ENCODE measurements around the gene JAKMIP1. TPM values are rescaled to one million over a fixed set of nuclear protein-coding genes. Genes with fewer than 3 reads are reported as not detected.

JAKMIP1 gene
- total and polyA plus RNA-seq, 5 donors from 2014 or later = 18.7 to 39.7 (median 32.6) TPM

DNA sequence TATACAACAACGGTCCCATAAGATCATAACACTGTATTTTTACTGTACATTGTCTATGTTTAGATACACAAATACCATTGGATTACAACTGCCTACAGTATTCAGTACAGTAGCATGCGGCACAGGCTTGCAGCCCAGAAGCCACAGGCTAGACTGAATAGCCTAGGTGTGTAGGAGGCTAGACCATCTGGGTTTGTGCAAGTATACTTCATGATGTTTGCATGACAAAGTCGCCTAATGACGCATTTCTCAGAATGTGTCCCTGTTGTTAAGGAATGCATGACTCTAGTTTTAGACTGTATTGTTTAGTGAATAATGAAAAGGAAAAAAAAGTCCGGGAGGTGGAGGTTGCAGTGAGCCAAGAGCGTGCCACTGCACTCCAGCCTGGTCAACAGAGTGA, 125.6 kb downstream of the JAKMIP1 start:
- Histone ChIP-seq H3K27me3 (ENCODE audit: control insufficient read depth, insufficient read depth, low read length) (no peaks in the 10 kb centered on the region), H3K9me3 (ENCODE audit: control insufficient read depth in 2 of 2, low read length in 2 of 2) (no peaks in the 10 kb centered on the region), H3K4me1 (ENCODE audit: control insufficient read depth, insufficient read depth, low read length, poor library complexity, severe bottlenecking) (no peaks in the 10 kb centered on the region), H3K4me3 (ENCODE audit: low read depth, low read length) (no peak overlapping the region), H3K36me3 (ENCODE audit: control insufficient read depth, insufficient read depth, low read length) (peaks cover 38% of the 10 kb centered on the region), H3K27ac (ENCODE audit: insufficient read depth, low read length, poor library complexity, severe bottlenecking) (no peak overlapping the region)
- no peaks in the 10 kb centered on the region for H3K27me3 Mint-ChIP-seq
- no peaks in the 10 kb centered on the region for H3K36me3 Mint-ChIP-seq
- no peak for DNase-seq
- H3K9me3 Mint-ChIP-seq = no peaks in the 10 kb centered on the region
- no peak overlapping the region for H3K4me3 Mint-ChIP-seq
- H3K4me1 Mint-ChIP-seq = peaks cover 0 to 2% (median 0%) of the 10 kb centered on the region in 4 donors
- no peak for ATAC-seq (ENCODE audit: low read depth in 2 of 2)
- no peak overlapping the region for H3K27ac Mint-ChIP-seq

- Histone ChIP-seq H3K27me3 (ENCODE audit: control insufficient read depth, insufficient read depth, low read length) (no peaks in the 10 kb centered on the region), H3K4me1 (ENCODE audit: control insufficient read depth, insufficient read depth, low read length, poor library complexity, severe bottlenecking) (no peaks in the 10 kb centered on the region), H3K9me3 (ENCODE audit: control insufficient read depth in 2 of 2, low read length in 2 of 2) (no peaks in the 10 kb centered on the region), H3K27ac (ENCODE audit: insufficient read depth, low read length, poor library complexity, severe bottlenecking) (no peak overlapping the region), H3K4me3 (ENCODE audit: low read depth, low read length) (no peak overlapping the region), H3K36me3 (ENCODE audit: control insufficient read depth, insufficient read depth, low read length) (peaks cover 13% of the 10 kb centered on the region)
- DNase-seq (no peak), ATAC-seq (ENCODE audit: low read depth in 2 of 2) (no peak)
- Mint-ChIP-seq H3K27me3 (no peaks in the 10 kb centered on the region), H3K4me3 (no peak overlapping the region), H3K9me3 (no peaks in the 10 kb centered on the region), H3K27ac (no peak overlapping the region), H3K36me3 (no peaks in the 10 kb centered on the region), H3K4me1 (peaks cover 0 to 5% (median 0%) of the 10 kb centered on the region in 4 donors)
Observed at GRCh38 chr4:6071959-6072720, 128.2 kb downstream of the JAKMIP1 start.

GRCh38 chr4:6071191-6071958, 129.0 kb downstream of the JAKMIP1 start:
- Mint-ChIP-seq H3K4me1 (peaks cover 0 to 5% (median 0%) of the 10 kb centered on the region in 4 donors), H3K9me3 (peaks cover 0 to 4% (median 0%) of the 10 kb centered on the region in 7 donors), H3K4me3 (no peak overlapping the region), H3K27ac (no peak overlapping the region), H3K27me3 (no peaks in the 10 kb centered on the region), H3K36me3 (no peaks in the 10 kb centered on the region)
- DNase-seq (no peak), ATAC-seq (ENCODE audit: low read depth in 2 of 2) (no peak)
- H3K4me1 ChIP-seq (ENCODE audit: control insufficient read depth, insufficient read depth, low read length, poor library complexity, severe bottlenecking) = no peaks in the 10 kb centered on the region
- no peak overlapping the region for H3K4me3 ChIP-seq (ENCODE audit: low read depth, low read length)
- no peaks in the 10 kb centered on the region for H3K9me3 ChIP-seq (ENCODE audit: control insufficient read depth in 2 of 2, low read length in 2 of 2)
- no peaks in the 10 kb centered on the region for H3K27me3 ChIP-seq (ENCODE audit: control insufficient read depth, insufficient read depth, low read length)
- H3K36me3 ChIP-seq (ENCODE audit: control insufficient read depth, insufficient read depth, low read length) = peaks cover 11% of the 10 kb centered on the region
- no peak overlapping the region for H3K27ac ChIP-seq (ENCODE audit: insufficient read depth, low read length, poor library complexity, severe bottlenecking)

DNA sequence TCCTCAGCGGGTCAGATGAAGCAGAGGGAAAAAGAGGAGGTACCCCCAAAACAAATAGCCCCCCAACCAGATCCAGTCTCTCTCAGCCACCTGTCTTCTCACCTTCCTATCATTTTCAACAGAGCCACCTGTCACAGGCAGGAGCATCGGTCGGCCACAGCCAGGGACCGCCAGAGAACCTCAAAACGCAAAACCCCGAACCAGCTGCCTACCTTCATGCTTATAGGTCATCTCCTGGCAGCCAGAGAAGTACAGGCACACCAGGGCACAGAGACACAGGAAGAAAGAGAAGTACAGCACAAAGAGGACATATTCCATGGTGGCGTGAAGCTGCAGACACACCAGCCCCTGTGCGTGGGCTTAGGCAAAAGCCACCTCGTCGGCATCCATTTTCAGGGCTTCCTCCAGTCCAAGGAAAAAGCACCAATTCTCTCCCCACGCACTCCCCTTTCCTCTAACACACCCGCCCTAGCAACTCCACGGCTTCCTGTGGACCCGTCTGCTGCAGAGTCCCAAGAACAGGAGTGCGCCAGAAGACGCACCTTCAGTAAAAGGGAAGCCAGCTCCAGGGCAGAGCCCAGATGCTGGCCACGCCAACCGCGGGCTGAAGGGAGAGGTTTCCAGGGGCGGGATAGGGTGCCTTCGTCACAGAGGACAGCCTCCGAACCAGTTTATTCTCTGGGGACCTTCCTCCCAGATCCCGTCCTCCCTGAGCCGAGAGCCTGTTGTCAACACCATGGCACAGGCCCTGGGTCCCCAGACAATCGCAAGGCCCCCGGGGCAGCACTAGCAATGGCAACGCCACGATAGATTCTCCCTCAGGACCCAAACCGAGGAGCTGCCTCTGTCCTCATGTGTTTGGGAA, 130.3 kb downstream of the JAKMIP1 start:
- H3K9me3 ChIP-seq (ENCODE audit: control insufficient read depth in 2 of 2, low read length in 2 of 2) = no peaks in the 10 kb centered on the region
- ATAC-seq (ENCODE audit: low read depth in 2 of 2) (no peak), DNase-seq (no peak)
- H3K9me3 Mint-ChIP-seq = peaks cover 0 to 4% (median 0%) of the 10 kb centered on the region in 7 donors
- H3K36me3 Mint-ChIP-seq = no peaks in the 10 kb centered on the region
- H3K36me3 ChIP-seq (ENCODE audit: control insufficient read depth, insufficient read depth, low read length) = peaks cover 6% of the 10 kb centered on the region
- H3K4me3 Mint-ChIP-seq = no peak overlapping the region
- no peaks in the 10 kb centered on the region for H3K27me3 Mint-ChIP-seq
- H3K27ac Mint-ChIP-seq = peak overlapping the region in 2 of 3 donors; percentile 35 to 43
- peaks cover 0 to 5% (median 0%) of the 10 kb centered on the region in 4 donors for H3K4me1 Mint-ChIP-seq
- no peaks in the 10 kb centered on the region for H3K27me3 ChIP-seq (ENCODE audit: control insufficient read depth, insufficient read depth, low read length)
- no peak overlapping the region for H3K4me3 ChIP-seq (ENCODE audit: low read depth, low read length)
- no peaks in the 10 kb centered on the region for H3K4me1 ChIP-seq (ENCODE audit: control insufficient read depth, insufficient read depth, low read length, poor library complexity, severe bottlenecking)
- H3K27ac ChIP-seq (ENCODE audit: insufficient read depth, low read length, poor library complexity, severe bottlenecking) = no peak overlapping the region

DNA sequence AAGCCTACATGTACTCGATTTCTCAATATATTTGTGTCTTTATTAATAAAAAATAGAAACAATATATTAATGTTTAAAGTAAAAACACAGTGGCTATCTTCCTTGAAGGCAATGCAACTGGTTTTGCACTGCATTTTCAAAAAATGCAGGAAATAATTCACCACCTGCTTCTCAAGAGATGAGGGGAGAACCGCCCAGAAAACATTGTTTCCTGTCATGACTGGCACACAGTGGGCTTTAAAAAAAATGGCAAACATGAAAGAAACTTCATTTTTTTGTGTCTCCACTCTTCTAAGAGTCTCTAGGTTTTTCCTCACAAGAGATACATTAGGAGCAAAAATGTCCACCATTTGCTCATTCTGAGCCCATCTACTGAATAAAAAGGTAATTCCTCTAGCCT, 131.4 kb downstream of the JAKMIP1 start:
- Mint-ChIP-seq H3K27ac (peak overlapping the region in 1 of 3 donors; percentile 43), H3K27me3 (no peaks in the 10 kb centered on the region), H3K9me3 (peaks cover 0 to 4% (median 0%) of the 10 kb centered on the region in 7 donors), H3K4me3 (no peak overlapping the region), H3K36me3 (no peaks in the 10 kb centered on the region), H3K4me1 (peaks cover 0 to 5% (median 0%) of the 10 kb centered on the region in 4 donors)
- ATAC-seq (ENCODE audit: low read depth in 2 of 2) (no peak), DNase-seq (no peak)
- Histone ChIP-seq H3K4me3 (ENCODE audit: low read depth, low read length) (no peak overlapping the region), H3K27me3 (ENCODE audit: control insufficient read depth, insufficient read depth, low read length) (no peaks in the 10 kb centered on the region), H3K36me3 (ENCODE audit: control insufficient read depth, insufficient read depth, low read length) (peaks cover 14% of the 10 kb centered on the region), H3K27ac (ENCODE audit: insufficient read depth, low read length, poor library complexity, severe bottlenecking) (no peak overlapping the region), H3K9me3 (ENCODE audit: control insufficient read depth in 2 of 2, low read length in 2 of 2) (no peaks in the 10 kb centered on the region), H3K4me1 (ENCODE audit: control insufficient read depth, insufficient read depth, low read length, poor library complexity, severe bottlenecking) (no peaks in the 10 kb centered on the region)

- no peaks in the 10 kb centered on the region for H3K4me1 ChIP-seq (ENCODE audit: control insufficient read depth, insufficient read depth, low read length, poor library complexity, severe bottlenecking)
- H3K36me3 ChIP-seq (ENCODE audit: control insufficient read depth, insufficient read depth, low read length) = peaks cover 41% of the 10 kb centered on the region
- peaks cover 0 to 5% (median 0%) of the 10 kb centered on the region in 7 donors for H3K9me3 Mint-ChIP-seq
- no peak overlapping the region for H3K27ac Mint-ChIP-seq
- H3K27me3 Mint-ChIP-seq = no peaks in the 10 kb centered on the region
- no peak overlapping the region for H3K27ac ChIP-seq (ENCODE audit: insufficient read depth, low read length, poor library complexity, severe bottlenecking)
- DNase-seq (no peak), ATAC-seq (ENCODE audit: low read depth in 2 of 2) (no peak)
- peaks cover 0 to 3% (median 0%) of the 10 kb centered on the region in 4 donors for H3K4me1 Mint-ChIP-seq
- no peak overlapping the region for H3K4me3 ChIP-seq (ENCODE audit: low read depth, low read length)
- H3K4me3 Mint-ChIP-seq = no peak overlapping the region
- H3K9me3 ChIP-seq (ENCODE audit: control insufficient read depth in 2 of 2, low read length in 2 of 2) = peaks cover under 1 to 10% of the 10 kb centered on the region in 2 experiments
- peaks cover 3% of the 10 kb centered on the region for H3K36me3 Mint-ChIP-seq
- no peaks in the 10 kb centered on the region for H3K27me3 ChIP-seq (ENCODE audit: control insufficient read depth, insufficient read depth, low read length)
Observed at GRCh38 chr4:6065934-6066590, 134.3 kb downstream of the JAKMIP1 start.

DNA sequence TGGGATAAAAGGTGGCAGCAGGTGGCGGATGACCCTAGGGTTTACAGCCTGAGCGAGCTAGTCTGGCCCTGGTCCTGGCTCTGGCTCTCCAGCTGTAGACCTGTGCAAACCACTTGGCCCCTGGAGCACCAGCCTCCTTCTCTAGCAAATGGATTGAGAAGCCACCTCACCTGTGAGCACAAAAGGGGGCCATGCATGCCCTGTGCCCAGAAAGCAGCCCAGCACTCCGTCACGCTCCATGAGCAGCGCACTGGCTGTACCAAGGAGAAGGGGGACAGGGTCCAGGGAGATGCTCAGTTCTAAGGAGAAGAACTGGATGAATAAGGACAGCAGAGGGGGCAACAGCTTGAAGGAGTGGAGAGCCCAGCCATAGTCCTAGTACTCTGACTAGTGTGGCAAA, 135.2 kb downstream of the JAKMIP1 start:
- Histone ChIP-seq H3K27me3 (ENCODE audit: control insufficient read depth, insufficient read depth, low read length) (no peaks in the 10 kb centered on the region), H3K36me3 (ENCODE audit: control insufficient read depth, insufficient read depth, low read length) (peaks cover 47% of the 10 kb centered on the region), H3K9me3 (ENCODE audit: control insufficient read depth in 2 of 2, low read length in 2 of 2) (peaks cover 7 to 19% of the 10 kb centered on the region in 2 experiments), H3K4me1 (ENCODE audit: control insufficient read depth, insufficient read depth, low read length, poor library complexity, severe bottlenecking) (no peaks in the 10 kb centered on the region), H3K4me3 (ENCODE audit: low read depth, low read length) (no peak overlapping the region), H3K27ac (ENCODE audit: insufficient read depth, low read length, poor library complexity, severe bottlenecking) (no peak overlapping the region)
- H3K4me1 Mint-ChIP-seq = peaks cover 0 to 3% (median 0%) of the 10 kb centered on the region in 4 donors
- H3K27me3 Mint-ChIP-seq = no peaks in the 10 kb centered on the region
- peaks cover 7% of the 10 kb centered on the region for H3K36me3 Mint-ChIP-seq
- H3K27ac Mint-ChIP-seq = no peak overlapping the region
- no peak for DNase-seq
- no peak for ATAC-seq (ENCODE audit: low read depth in 2 of 2)
- no peak overlapping the region for H3K4me3 Mint-ChIP-seq
- H3K9me3 Mint-ChIP-seq = peaks cover 0 to 10% (median 2%) of the 10 kb centered on the region in 7 donors
